Measurements from ENCODE around the gene EXOC4. TPM values are rescaled to one million over a fixed set of nuclear protein-coding genes. Genes with fewer than 3 reads are reported as not detected.

EXOC4 gene
- total RNA-seq, 1 experiment from 2014 or later: 91.9 TPM

GRCh38 chr7:133741078-133741477 lies 488.2 kb downstream of the EXOC4 start:
- Mint-ChIP-seq H3K4me1 (ENCODE audit: low read depth, unreplicated experiment) (peaks cover 63% of the 10 kb centered on the region), H3K9me3 (ENCODE audit: low read depth, unreplicated experiment) (no peaks in the 10 kb centered on the region), H3K27me3 (ENCODE audit: unreplicated experiment) (no peaks in the 10 kb centered on the region), H3K27ac (ENCODE audit: unreplicated experiment) (no peak overlapping the region), H3K36me3 (ENCODE audit: insufficient read depth, unreplicated experiment) (no peaks in the 10 kb centered on the region), H3K4me3 (ENCODE audit: low read depth, unreplicated experiment) (no peak overlapping the region)
- no peak for TF ChIP-seq CTCF (IDR thresholded peaks at IDR 0.05; ENCODE audit: unreplicated experiment)
- CTCF ChIA-PET: no interaction called here
- intact Hi-C loops (cut with micrococcal nuclease; ENCODE audit: unreplicated experiment): no loop called here
- DNase-seq: no peak
- BruUV-seq (replicated peaks): no TSS peak

- intact Hi-C loops (cut with micrococcal nuclease; ENCODE audit: unreplicated experiment): no loop called here
- CTCF ChIA-PET: no interaction called here
Measured at GRCh38 chr7:133741703-133742102, 488.8 kb downstream of the EXOC4 start.

GRCh38 chr7:133742709-133743538 lies 490.0 kb downstream of the EXOC4 start:
- Mint-ChIP-seq H3K36me3 (ENCODE audit: insufficient read depth, unreplicated experiment) (no peaks in the 10 kb centered on the region), H3K9me3 (ENCODE audit: low read depth, unreplicated experiment) (no peaks in the 10 kb centered on the region), H3K4me3 (ENCODE audit: low read depth, unreplicated experiment) (no peak overlapping the region), H3K27ac (ENCODE audit: unreplicated experiment) (no peak overlapping the region), H3K4me1 (ENCODE audit: low read depth, unreplicated experiment) (peaks cover 63% of the 10 kb centered on the region), H3K27me3 (ENCODE audit: unreplicated experiment) (no peaks in the 10 kb centered on the region)
- DNase-seq: peak; percentile 30
- no TSS peak for BruUV-seq (replicated peaks)
- CTCF ChIA-PET: interaction anchor here (0.9 to 1.5 kb wide), 2 partner anchors 110 to 178 kb away, joined by 4 to 5 read pairs; no protein-coding TSS in a partner anchor
- intact Hi-C loops (cut with micrococcal nuclease; ENCODE audit: unreplicated experiment): no loop called here
- peak; percentile 53 for TF ChIP-seq CTCF (IDR thresholded peaks at IDR 0.05; ENCODE audit: unreplicated experiment)

More at GRCh38 chr7:133741703-133742102, 488.8 kb downstream of the EXOC4 start:
- no TSS peak for BruUV-seq (replicated peaks)
- Mint-ChIP-seq H3K27ac (ENCODE audit: unreplicated experiment) (no peak overlapping the region), H3K27me3 (ENCODE audit: unreplicated experiment) (no peaks in the 10 kb centered on the region), H3K4me3 (ENCODE audit: low read depth, unreplicated experiment) (no peak overlapping the region), H3K9me3 (ENCODE audit: low read depth, unreplicated experiment) (no peaks in the 10 kb centered on the region), H3K36me3 (ENCODE audit: insufficient read depth, unreplicated experiment) (no peaks in the 10 kb centered on the region), H3K4me1 (ENCODE audit: low read depth, unreplicated experiment) (peaks cover 63% of the 10 kb centered on the region)
- DNase-seq: no peak
- TF ChIP-seq CTCF (IDR thresholded peaks at IDR 0.05; ENCODE audit: unreplicated experiment): no peak

GRCh38 chr7:133744451-133744850 lies 491.6 kb downstream of the EXOC4 start:
- TF ChIP-seq CTCF (IDR thresholded peaks at IDR 0.05; ENCODE audit: unreplicated experiment): no peak
- H3K36me3 Mint-ChIP-seq (ENCODE audit: insufficient read depth, unreplicated experiment): no peaks in the 10 kb centered on the region
- BruUV-seq (replicated peaks): no TSS peak
- DNase-seq: no peak
- no peaks in the 10 kb centered on the region for H3K27me3 Mint-ChIP-seq (ENCODE audit: unreplicated experiment)
- no peak overlapping the region for H3K4me3 Mint-ChIP-seq (ENCODE audit: low read depth, unreplicated experiment)
- peaks cover 69% of the 10 kb centered on the region for H3K4me1 Mint-ChIP-seq (ENCODE audit: low read depth, unreplicated experiment)
- no peaks in the 10 kb centered on the region for H3K9me3 Mint-ChIP-seq (ENCODE audit: low read depth, unreplicated experiment)
- intact Hi-C loops (cut with micrococcal nuclease; ENCODE audit: unreplicated experiment): no loop called here
- CTCF ChIA-PET: interaction anchor here (1.5 kb wide), 1 partner anchor 180 kb away, joined by 4 read pairs; no protein-coding TSS in a partner anchor
- H3K27ac Mint-ChIP-seq (ENCODE audit: unreplicated experiment): no peak overlapping the region

Measured in Calu3 (cell line).